Lower leg skin (tissue), 4 donors: Measurements from ENCODE around the gene FCAMR. TPM values are rescaled to one million over a fixed set of nuclear protein-coding genes. Genes with fewer than 3 reads are reported as not detected.

Experiments used
- DNase-seq, 2 donors: peaks; one replicate each; pipeline ENCODE4 v3.0.0-alpha.2; 2019; ENCODE audit warnings: low spot score in 2 of 2
- H3K4me3 ChIP-seq: fragments of 200-600 bp; sonication (generic); 2 replicates; pipeline ENCODE4 v1.5.1; 2017; ENCODE audit warnings: mild to moderate bottlenecking, low read depth; ENCODE audit not compliant: poor library complexity, severe bottlenecking
- POLR2A ChIP-seq, 2 donors: fragments of 450-650 bp; IDR thresholded peaks; one replicate each; pipeline ENCODE4 v1.6.1; 2016 to 2017; ENCODE audit warnings: antibody characterized with exemption in 2 of 2, mild to moderate bottlenecking in 1 of 2, moderate library complexity in 1 of 2
- WGBS, 2 donors: methylation state at CpG; one replicate each; pipeline ENCODE4 v1.1.5; 2018; 5-methylcytosine and 5-hydroxymethylcytosine counted together
- intact Hi-C: fragments of 100-400 bp; cut with DNase I; formaldehyde crosslinking; loops from one replicate; pipeline ENCODE4 v1.15.0; 2023; ENCODE audit warnings: low total_unique reads
- total RNA-seq, 4 donors: library from RNA; depleted of rRNA; stranded (reverse); fragments of >200 nt; gene quantifications; one replicate each; pipeline ENCODE4 v1.1.0, GENCODE V29; 2016
- TF ChIP-seq, protein P1 (sequence below), 3 donors: fragments of 450-650 bp; IDR thresholded peaks; one replicate each; pipeline ENCODE4 v1.5.1; 2016; ENCODE audit warnings: antibody characterized with exemption in 3 of 3, mild to moderate bottlenecking in 3 of 3, moderate library complexity in 2 of 3

Gene FCAMR
- total RNA-seq, 4 donors from 2014 or later: not detected

DNA sequence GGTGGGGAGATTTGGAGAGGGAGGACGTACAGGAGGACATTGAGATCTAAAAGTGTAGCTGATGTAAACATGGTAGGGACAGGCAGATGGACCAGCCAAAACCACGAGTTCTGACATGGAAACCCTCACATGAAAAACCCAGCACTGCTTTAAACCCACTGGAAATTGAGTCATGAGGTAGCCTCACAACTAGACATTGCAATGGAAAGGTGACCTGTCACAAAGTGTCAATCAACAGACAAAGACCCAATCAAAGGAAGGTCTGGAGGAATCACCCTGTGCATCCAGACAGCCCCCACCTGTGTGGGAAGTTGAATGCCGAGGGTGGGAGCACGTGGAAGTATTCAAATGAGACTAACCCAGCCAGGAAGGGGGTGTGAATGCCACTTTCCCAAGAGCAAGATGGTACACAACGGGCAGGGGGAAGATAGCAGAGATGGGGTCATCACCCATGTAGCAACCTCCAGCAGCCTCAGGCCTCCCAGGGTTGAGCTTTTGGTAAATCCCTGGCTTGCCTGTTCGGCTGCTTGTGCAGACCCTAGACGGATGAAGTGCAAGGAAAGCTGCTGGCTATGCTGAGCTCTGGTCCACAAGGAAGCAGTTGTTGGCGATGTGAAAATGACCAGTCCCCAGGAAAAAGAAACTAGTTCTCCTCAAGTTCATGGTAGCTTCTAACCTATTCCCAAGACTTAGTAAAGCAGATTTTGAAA lies 54.1 kb downstream of the FCAMR start:
- intact Hi-C loops: loop anchor here (10.0 kb wide), 3 partner anchors 191 to 431 kb away; no protein-coding TSS in a partner anchor
- no peak for TF ChIP-seq POLR2A (IDR thresholded peaks at IDR 0.05)
- TF ChIP-seq, protein P1, sequence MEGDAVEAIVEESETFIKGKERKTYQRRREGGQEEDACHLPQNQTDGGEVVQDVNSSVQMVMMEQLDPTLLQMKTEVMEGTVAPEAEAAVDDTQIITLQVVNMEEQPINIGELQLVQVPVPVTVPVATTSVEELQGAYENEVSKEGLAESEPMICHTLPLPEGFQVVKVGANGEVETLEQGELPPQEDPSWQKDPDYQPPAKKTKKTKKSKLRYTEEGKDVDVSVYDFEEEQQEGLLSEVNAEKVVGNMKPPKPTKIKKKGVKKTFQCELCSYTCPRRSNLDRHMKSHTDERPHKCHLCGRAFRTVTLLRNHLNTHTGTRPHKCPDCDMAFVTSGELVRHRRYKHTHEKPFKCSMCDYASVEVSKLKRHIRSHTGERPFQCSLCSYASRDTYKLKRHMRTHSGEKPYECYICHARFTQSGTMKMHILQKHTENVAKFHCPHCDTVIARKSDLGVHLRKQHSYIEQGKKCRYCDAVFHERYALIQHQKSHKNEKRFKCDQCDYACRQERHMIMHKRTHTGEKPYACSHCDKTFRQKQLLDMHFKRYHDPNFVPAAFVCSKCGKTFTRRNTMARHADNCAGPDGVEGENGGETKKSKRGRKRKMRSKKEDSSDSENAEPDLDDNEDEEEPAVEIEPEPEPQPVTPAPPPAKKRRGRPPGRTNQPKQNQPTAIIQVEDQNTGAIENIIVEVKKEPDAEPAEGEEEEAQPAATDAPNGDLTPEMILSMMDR (IDR thresholded peaks at IDR 0.05): no peak
- 78 to 80% methylated on average over 8 of the region's 8 CpGs for WGBS, 2 donors
- H3K4me3 ChIP-seq: no peak overlapping the region
- no peak for DNase-seq

DNA sequence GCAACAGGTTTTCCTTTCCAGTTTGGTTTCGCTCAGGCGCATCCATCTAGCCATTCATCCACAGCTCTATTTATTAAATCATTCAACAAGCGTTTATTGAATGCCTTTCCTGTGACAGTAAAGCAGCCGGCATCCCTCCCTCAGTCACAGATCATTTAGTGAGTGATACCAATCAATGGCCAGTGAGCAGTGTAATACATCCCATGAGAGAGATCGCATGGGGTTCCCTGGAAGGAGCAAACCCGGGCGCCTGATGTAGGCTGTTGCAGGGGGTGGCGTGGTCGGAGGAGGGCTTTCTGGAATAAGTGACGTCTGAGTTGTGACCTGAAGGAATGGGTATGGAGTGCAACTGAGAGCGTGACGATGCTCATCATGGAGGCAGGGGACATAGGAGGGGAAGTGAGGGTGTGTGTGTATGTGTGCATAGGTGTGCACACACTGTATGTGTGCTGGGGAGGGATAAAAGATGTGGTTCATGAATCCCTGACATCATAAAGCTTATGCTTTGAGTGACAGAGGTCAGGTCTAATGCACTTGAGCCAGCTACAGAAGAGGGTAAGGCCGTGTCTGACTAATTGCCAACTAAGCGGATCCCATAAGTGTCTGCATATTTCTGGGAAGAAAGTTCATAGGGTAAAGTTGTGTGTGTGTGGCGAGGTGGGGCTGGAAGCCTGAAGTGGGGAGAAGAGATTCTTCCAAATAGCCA lies 55.1 kb downstream of the FCAMR start:
- no peak for DNase-seq
- 89% methylated on average over 15 of the region's 15 CpGs for WGBS, 2 donors
- TF ChIP-seq, protein P1 (IDR thresholded peaks at IDR 0.05): no peak
- no peak for TF ChIP-seq POLR2A (IDR thresholded peaks at IDR 0.05)
- H3K4me3 ChIP-seq: no peak overlapping the region
- intact Hi-C loops: loop anchor here (10.0 kb wide), 3 partner anchors 190 to 430 kb away; no protein-coding TSS in a partner anchor

DNA sequence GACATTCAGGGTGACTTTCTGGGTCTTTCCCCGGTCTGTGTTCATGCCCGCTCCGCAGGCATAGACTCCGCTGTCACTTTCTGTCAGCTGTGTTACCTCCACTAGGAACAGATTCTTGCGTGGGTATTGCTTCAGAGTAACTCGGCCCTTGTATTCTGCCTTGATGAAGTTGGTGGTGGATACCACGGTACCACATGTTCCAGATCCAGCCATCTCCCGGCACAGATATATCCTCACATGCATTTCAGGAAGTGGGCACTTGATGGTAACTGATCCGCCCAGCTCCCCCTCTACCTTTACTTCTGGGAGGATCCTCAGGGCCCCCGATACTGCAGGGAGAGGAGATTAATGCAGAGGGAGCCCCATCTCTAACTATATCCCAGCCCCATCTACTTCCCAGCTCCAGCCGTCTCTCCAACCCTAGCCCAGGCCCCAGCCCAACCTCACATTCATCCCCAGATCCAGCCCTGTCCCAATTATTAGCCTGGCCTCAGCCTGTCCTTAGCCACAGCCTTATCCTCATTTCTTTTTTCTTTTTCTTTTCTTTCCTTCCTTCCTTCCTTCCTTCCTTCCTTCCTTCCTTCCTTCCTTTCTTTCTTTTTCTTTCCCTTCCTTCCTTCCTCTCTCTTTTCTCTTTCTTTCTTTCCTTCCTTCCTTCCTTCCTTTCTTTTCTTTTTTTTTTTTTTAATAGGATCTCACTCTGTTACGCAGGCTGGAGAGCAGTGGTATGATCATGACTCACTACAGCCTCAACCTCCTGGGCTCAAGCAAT lies 56.3 kb downstream of the FCAMR start:
- intact Hi-C loops: loop anchor here (10.0 kb wide), 3 partner anchors 189 to 429 kb away; no protein-coding TSS in a partner anchor
- H3K4me3 ChIP-seq: no peak overlapping the region
- TF ChIP-seq POLR2A (IDR thresholded peaks at IDR 0.05): no peak
- TF ChIP-seq, protein P1 (IDR thresholded peaks at IDR 0.05): no peak
- 82 to 86% methylated on average over 12 of the region's 12 CpGs for WGBS, 2 donors
- no peak for DNase-seq

DNA sequence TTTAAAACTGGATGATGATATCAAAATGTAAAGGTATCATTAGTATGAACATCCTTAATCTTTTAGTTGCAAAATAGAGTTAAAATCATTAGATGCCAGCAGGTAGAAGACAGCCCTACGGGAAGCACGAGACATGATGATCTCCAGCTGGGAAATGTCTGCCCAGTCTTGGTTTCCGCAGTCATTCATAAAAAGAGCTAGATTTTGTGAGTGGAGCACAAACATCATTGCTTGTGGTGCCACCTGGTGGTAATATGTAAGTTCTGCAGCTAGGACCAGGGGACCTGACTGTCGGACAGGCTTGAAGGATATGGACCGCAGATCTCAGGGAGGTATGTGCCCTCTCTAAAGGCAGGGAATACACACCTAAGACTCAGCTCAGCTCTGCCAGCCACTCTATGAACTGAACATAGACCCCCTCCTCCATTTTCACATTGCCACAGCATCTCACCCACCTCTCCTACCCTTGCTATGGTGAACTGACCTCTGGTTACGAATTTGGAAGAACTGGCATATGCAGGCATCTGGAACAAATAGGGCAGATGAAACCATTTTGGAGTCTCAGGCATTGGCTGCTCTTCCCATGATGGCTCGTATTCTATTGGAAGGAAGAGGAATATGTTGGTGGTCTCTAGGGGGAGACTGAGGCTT lies 57.7 kb downstream of the FCAMR start:
- intact Hi-C loops: loop anchor here (10.0 kb wide), 3 partner anchors 188 to 428 kb away; no protein-coding TSS in a partner anchor
- 19% methylated on average over 7 of the region's 7 CpGs for WGBS, 2 donors
- DNase-seq: peak; percentile 74 to 90
- no peak overlapping the region for H3K4me3 ChIP-seq
- no peak for TF ChIP-seq POLR2A (IDR thresholded peaks at IDR 0.05)
- TF ChIP-seq, protein P1 (IDR thresholded peaks at IDR 0.05): peak in 1 of 3 donors; percentile 63

DNA sequence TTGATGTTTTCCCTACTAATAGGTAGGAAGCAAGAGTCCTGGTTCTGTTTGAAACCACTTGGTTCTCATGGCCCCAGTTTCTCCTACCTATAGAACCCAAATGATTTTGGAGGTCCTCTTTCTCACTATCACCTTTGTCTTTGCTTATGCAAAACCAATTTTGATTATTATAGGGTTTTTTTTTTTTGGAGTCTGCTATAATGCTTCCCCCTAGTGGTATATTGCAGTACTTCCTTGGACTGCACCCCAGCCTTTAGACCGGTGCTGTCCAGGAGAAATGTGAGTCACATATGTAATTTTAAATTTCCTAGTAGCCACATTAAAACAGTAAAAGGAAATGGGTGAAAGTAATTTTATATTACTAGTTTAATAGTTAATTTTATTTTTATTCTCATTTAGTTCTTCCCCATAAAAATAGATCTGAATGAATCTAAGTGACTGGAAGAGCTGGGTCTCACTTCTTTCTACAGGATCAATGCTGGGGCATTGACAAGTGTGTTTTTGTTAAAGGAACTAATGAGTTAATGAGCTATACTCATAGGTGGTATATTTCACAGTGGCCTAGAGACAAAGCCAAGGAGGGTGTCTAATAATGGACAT lies 59.1 kb downstream of the FCAMR start:
- no peak for TF ChIP-seq POLR2A (IDR thresholded peaks at IDR 0.05)
- TF ChIP-seq, protein P1 (IDR thresholded peaks at IDR 0.05): no peak
- intact Hi-C loops: loop anchor here (10.0 kb wide), 3 partner anchors 186 to 426 kb away; no protein-coding TSS in a partner anchor
- no peak overlapping the region for H3K4me3 ChIP-seq
- 0 to 2% methylated on average over 1 of the region's 1 CpG for WGBS, 2 donors
- DNase-seq: no peak
